GM19193 (cell line): ENCODE measurements around the gene UPK3A.

Source experiments
- POLR2A ChIP-seq: IDR thresholded peaks from 4 replicates; pipeline ENCODE4 v1.6.1; 2011; ENCODE audit not compliant: insufficient read depth, insufficient read length; ENCODE audit errors: extremely low read depth

Gene UPK3A

DNA sequence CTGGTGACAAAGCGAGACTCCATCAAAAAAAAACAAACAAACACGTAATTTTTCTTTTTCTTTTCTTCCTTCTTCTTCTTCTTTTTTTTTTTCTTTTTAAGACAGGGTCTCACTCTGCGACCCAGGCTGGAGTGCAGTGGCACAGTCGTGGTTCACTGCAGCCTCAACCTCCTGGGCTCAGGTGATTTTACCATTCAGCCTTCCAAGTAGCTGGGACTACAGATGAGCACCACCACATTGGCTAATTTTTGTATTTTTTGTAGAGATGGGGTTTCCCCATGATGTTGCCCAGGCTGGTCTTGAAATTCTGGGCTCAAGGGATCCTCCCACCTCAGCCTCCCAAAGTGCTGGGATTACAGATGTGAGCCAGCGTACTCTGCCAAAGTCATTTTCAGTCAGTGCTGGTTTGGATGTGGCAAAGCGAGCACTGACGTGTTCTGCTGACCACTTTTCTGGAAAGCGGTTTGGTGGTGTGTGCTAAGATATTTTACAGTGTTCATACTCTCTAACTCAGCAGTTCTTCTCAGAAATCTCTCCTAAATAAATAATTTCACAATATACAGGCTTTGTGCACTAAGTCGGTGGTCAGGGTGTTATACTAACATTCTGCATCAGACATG, 35.7 kb downstream of the UPK3A start:
- TF ChIP-seq POLR2A = no peak

GRCh38 chr22:45321827-45322226, 37.1 kb downstream of the UPK3A start:
- no peak for TF ChIP-seq POLR2A

GRCh38 chr22:45322873-45323525, 38.2 kb downstream of the UPK3A start:
- no peak for TF ChIP-seq POLR2A

GRCh38 chr22:45323695-45324094, 38.9 kb downstream of the UPK3A start:
- TF ChIP-seq POLR2A = no peak

DNA sequence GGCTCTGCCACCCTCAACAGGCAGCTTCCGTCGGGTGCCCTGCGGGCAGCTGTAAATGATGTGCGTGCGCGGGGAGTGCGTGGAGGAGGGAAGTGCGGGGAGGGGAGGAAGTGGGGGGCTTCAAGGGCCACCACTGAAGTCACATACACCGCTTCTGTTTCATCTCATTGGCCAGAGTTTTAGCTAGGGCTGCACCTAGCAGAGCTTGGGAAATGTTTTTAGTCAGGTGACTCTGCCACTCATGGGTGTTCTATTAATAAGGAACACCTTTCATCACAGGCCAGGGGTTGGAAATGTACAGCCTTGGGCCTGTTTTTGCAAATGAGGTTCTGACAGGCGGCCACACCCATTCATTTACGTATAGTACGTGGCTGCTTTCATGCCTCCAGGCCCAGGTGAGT, 39.6 kb downstream of the UPK3A start:
- no peak for TF ChIP-seq POLR2A

GRCh38 chr22:45328822-45329529, 44.2 kb downstream of the UPK3A start:
- TF ChIP-seq POLR2A = no peak

DNA sequence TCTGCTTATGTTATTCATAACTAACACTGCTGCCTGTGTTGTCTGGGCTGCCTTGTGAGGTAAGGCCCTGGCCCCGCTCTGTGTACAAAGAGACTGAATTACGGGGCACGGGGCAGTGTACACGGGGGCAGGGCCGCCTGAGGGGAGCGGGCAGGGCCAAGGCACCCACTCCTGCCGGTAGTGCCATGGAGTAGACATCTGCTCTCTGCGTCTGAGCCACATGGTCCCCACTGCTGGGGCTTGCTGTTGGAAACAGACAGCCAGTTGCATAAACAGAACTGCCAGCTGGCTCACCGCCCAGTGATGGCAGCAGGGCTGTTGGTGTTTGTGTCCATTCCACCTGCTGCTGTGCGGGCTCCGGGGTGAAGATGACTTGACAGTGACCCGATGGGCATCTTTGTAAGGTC, 44.8 kb downstream of the UPK3A start:
- TF ChIP-seq POLR2A = no peak

GRCh38 chr22:45330548-45330947, 45.8 kb downstream of the UPK3A start:
- TF ChIP-seq POLR2A = no peak

DNA sequence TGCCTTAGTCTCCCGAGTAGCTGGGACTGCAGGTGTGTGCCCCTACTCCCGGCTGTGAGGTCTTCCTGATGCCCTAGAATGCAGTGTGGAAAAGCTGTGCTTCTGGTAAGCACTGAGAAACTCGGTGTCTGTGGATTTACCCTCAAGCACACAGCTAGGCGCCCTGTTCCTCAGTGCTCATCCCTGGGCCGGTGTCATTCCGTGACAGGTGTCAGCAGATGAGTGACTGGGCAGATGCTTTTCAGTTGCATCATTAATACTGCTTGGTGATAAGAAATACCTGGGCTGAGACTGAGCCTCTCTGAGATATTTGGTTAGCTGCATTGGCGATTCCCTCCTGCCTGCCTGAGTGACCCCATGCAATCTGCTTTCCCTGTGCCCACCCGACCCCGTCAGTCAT, 46.7 kb downstream of the UPK3A start:
- no peak for TF ChIP-seq POLR2A

DNA sequence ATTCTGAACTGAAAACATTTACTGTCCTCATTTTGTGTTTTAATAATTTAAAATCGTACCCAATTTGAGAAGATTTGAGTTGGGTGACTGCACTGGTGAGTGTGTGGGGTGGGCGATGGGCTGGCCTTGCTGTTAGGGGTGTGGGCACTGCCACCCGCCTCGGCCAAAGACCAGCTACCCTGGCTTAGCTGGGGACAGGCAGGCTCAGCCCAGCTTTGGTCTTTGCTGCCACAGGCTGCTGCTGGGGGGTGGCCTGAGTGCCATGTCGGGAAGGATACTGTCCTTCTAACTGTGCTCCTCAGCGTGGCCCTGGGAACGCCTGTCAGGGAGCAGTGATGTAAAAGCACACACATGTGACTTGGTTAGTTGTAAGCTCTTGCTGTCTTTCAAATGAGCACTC, 47.3 kb downstream of the UPK3A start:
- TF ChIP-seq POLR2A = no peak

GRCh38 chr22:45334068-45334467, 49.3 kb downstream of the UPK3A start:
- TF ChIP-seq POLR2A = no peak

DNA sequence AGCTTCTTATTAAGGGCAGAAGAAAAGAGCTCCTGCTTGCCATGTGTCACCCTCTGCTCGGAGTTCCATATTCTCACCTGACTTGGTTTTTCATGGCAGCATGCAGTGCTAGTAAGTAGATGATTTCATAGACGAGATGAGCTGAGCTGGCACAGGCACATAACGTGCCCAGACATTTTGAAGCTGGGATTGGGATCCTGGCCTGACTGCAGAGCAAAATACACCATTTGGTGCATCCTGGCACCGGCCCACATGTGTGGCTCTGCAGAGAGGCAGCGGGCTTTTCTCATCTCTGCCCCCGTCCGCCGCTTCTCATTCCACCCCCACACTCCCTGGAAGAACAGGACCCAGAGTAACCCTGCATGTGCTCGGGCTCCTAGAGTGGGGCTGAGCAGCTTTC, 49.8 kb downstream of the UPK3A start:
- no peak for TF ChIP-seq POLR2A

GRCh38 chr22:45335021-45335818, 50.5 kb downstream of the UPK3A start:
- no peak for TF ChIP-seq POLR2A

- TF ChIP-seq POLR2A = no peak
These were observed 51.2 kb downstream of the UPK3A start for GRCh38 chr22:45335854-45336522.

DNA sequence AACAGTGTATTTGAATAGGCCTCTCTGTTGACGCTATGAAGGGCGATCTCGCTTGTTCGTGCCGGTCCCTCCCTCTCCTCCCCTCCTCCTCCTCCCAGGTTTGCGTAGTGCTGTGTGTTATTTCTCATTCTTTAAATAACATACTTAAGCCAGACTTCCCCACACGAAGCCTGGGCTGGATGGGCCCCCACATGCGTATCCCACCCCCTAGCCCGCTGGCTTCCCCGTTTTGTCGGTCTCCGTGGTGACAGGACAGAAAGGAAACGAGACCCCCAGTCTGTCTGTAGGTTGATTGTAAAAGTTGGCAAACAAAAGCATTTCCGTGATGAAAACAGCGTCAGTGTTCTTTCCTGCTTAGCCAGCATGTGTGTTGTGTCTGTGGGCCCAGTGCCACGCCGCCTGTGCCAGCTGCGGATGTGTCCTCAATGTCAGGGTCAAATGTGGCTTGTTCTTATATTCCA, 52.3 kb downstream of the UPK3A start:
- no peak for TF ChIP-seq POLR2A

DNA sequence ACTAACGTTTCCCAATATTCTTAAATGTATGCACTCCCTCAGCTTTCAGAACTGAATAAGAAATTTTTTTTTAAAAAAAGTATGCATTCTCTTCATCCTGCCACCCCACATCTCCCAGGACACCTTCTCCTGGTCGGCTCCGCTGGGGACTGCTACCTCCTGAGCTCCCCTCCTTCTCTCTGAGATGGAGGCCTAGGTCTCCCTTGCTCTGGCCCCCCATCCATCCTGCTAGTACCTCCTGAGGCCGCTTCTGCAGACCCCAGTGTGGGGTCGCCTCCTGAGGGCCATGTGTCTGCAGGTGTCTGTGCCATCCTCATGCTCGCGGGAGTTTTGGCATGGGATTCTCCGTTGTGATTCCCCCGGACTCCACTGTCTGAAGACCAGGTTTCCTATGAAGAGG, 52.8 kb downstream of the UPK3A start:
- no peak for TF ChIP-seq POLR2A

- TF ChIP-seq POLR2A = no peak
These were observed 54.0 kb downstream of the UPK3A start for GRCh38 chr22:45338795-45339194.
